Measurements from ENCODE around the gene NKIRAS1.

The NKIRAS1 gene

DNA sequence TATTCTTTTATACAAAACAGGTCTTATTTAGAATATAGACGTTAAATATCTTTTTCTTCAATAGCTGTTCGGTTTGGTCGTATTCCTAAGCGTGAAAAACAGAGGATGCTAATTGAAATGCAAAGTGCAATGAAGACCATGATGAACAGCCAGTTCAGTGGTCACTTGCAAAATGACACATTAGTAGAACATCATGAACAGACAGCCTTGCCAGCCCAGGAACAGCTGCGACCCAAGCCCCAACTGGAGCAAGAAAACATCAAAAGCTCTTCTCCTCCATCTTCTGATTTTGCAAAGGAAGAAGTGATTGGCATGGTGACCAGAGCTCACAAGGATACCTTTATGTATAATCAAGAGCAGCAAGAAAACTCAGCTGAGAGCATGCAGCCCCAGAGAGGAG lies 45.1 kb upstream of the NKIRAS1 start:
- Histone ChIP-seq H3K4me1 (ENCODE audit: low read length) (no peaks in the 10 kb centered on the region), H3K4me3 (ENCODE audit: low read length) (no peak overlapping the region), H3K9ac (ENCODE audit: low read length) (no peak overlapping the region), H3K27ac (ENCODE audit: low read length) (no peak overlapping the region), H3K9me3 (ENCODE audit: insufficient read depth, low read length) (no peaks in the 10 kb centered on the region), H3K36me3 (replicated peaks; ENCODE audit: low read depth, low read length) (peaks cover 6% of the 10 kb centered on the region), H3K4me2 (ENCODE audit: low read length) (no peak overlapping the region), H2AFZ (ENCODE audit: low read depth, low read length) (no peak overlapping the region), H4K20me1 (ENCODE audit: insufficient read depth, low read length) (no peaks in the 10 kb centered on the region), H3K79me2 (ENCODE audit: low read length) (no peaks in the 10 kb centered on the region), H3K27me3 (ENCODE audit: low read depth, low read length) (no peaks in the 10 kb centered on the region)
- TF ChIP-seq, protein P1, sequence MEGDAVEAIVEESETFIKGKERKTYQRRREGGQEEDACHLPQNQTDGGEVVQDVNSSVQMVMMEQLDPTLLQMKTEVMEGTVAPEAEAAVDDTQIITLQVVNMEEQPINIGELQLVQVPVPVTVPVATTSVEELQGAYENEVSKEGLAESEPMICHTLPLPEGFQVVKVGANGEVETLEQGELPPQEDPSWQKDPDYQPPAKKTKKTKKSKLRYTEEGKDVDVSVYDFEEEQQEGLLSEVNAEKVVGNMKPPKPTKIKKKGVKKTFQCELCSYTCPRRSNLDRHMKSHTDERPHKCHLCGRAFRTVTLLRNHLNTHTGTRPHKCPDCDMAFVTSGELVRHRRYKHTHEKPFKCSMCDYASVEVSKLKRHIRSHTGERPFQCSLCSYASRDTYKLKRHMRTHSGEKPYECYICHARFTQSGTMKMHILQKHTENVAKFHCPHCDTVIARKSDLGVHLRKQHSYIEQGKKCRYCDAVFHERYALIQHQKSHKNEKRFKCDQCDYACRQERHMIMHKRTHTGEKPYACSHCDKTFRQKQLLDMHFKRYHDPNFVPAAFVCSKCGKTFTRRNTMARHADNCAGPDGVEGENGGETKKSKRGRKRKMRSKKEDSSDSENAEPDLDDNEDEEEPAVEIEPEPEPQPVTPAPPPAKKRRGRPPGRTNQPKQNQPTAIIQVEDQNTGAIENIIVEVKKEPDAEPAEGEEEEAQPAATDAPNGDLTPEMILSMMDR (IDR thresholded peaks at IDR 0.05; ENCODE audit: low read depth, low read length) = no peak
- TF ChIP-seq EZH2phosphoT487 (IDR thresholded peaks at IDR 0.05; ENCODE audit: low read depth) = no peak

DNA sequence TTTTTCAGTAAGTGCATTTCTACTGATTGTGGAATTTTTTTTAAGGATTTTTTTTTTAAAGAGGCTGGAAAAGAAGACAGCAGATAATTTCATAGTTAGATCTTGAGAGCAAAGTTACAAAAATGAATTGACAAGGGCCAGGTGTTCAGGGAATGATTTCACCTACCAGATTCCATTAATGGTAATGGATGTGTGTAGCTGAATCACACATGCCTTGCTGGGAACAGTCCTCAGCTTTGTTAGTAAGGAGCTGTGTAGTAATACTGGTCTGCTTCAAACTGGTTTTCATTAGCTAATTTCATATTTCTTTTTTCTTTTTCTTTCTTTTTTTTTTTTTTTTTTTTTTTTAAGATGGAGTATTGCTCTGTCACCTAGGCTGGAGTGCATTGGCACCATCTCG lies 44.3 kb upstream of the NKIRAS1 start:
- H3K9me3 ChIP-seq (ENCODE audit: insufficient read depth, low read length) = no peaks in the 10 kb centered on the region
- TF ChIP-seq, protein P1 (IDR thresholded peaks at IDR 0.05; ENCODE audit: low read depth, low read length) = no peak
- TF ChIP-seq EZH2phosphoT487 (IDR thresholded peaks at IDR 0.05; ENCODE audit: low read depth) = no peak
- H4K20me1 ChIP-seq (ENCODE audit: insufficient read depth, low read length) = no peaks in the 10 kb centered on the region
- no peaks in the 10 kb centered on the region for H3K79me2 ChIP-seq (ENCODE audit: low read length)
- H3K4me2 ChIP-seq (ENCODE audit: low read length) = no peak overlapping the region
- no peaks in the 10 kb centered on the region for H3K4me1 ChIP-seq (ENCODE audit: low read length)
- H3K36me3 ChIP-seq (replicated peaks; ENCODE audit: low read depth, low read length) = peaks cover 6% of the 10 kb centered on the region
- H3K9ac ChIP-seq (ENCODE audit: low read length) = no peak overlapping the region
- H3K27me3 ChIP-seq (ENCODE audit: low read depth, low read length) = no peaks in the 10 kb centered on the region
- no peak overlapping the region for H2AFZ ChIP-seq (ENCODE audit: low read depth, low read length)
- no peak overlapping the region for H3K4me3 ChIP-seq (ENCODE audit: low read length)
- no peak overlapping the region for H3K27ac ChIP-seq (ENCODE audit: low read length)

DNA sequence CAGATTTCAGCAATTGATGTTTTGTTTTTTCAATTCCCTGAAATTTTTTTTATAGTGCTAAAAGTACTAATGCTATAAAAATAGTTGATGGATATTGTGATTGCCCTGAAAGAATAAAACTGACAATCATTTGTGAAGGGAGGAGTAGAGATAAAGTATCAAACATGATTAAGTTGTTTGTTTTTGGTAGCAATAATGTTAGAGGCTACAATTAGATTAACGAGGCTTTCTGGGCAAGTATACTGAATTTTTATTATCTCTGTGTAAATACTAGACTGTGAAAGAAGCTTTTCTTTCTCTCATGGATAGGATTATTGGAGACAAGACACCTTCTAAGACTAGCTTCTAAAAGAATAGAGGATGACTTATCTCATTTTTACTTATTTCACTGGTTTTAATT lies 43.9 kb upstream of the NKIRAS1 start:
- H3K4me1 ChIP-seq (ENCODE audit: low read length) = no peaks in the 10 kb centered on the region
- no peaks in the 10 kb centered on the region for H3K27me3 ChIP-seq (ENCODE audit: low read depth, low read length)
- H3K4me2 ChIP-seq (ENCODE audit: low read length) = no peak overlapping the region
- H3K79me2 ChIP-seq (ENCODE audit: low read length) = no peaks in the 10 kb centered on the region
- H3K4me3 ChIP-seq (ENCODE audit: low read length) = no peak overlapping the region
- no peak overlapping the region for H3K27ac ChIP-seq (ENCODE audit: low read length)
- peaks cover 6% of the 10 kb centered on the region for H3K36me3 ChIP-seq (replicated peaks; ENCODE audit: low read depth, low read length)
- H4K20me1 ChIP-seq (ENCODE audit: insufficient read depth, low read length) = no peaks in the 10 kb centered on the region
- H2AFZ ChIP-seq (ENCODE audit: low read depth, low read length) = no peak overlapping the region
- no peak overlapping the region for H3K9ac ChIP-seq (ENCODE audit: low read length)
- no peak for TF ChIP-seq EZH2phosphoT487 (IDR thresholded peaks at IDR 0.05; ENCODE audit: low read depth)
- TF ChIP-seq, protein P1 (IDR thresholded peaks at IDR 0.05; ENCODE audit: low read depth, low read length) = no peak
- H3K9me3 ChIP-seq (ENCODE audit: insufficient read depth, low read length) = no peaks in the 10 kb centered on the region

DNA sequence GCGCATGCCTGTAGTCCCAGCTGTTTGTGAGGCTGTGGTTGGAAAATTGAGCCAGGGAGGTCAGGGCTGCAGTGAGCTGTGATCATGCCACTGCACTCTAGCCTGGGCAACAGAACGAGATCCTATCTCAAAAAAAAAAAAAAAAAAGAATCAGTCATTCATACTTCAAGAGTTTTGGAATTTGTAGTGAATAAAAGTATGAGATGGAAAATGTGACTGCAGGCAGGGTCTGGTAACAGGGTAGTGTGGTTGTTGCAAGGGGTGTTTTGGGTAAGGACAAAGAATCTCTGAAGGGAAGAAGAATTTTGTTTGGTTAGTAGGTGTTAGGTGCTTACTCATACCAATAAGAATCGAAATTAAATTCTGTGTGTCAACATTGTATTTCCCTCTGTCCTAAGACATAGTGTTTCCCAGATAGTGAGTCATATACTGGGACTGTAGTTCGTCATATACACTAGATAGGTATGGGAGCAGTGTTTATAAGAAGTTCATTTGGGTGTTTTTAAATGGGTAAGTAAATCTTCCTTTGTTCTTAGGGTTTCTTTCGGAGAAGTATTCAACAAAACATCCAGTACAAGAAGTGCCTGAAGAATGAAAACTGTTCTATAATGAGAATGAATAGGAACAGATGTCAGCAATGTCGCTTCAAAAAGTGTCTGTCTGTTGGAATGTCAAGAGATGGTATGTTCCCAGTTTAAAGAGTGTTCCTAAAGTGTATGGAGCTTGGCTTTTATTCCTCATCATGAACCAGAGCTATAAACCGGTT lies 42.5 kb upstream of the NKIRAS1 start:
- Histone ChIP-seq H3K79me2 (ENCODE audit: low read length) (no peaks in the 10 kb centered on the region), H3K4me1 (ENCODE audit: low read length) (no peaks in the 10 kb centered on the region), H3K9ac (ENCODE audit: low read length) (no peak overlapping the region), H3K27me3 (ENCODE audit: low read depth, low read length) (no peaks in the 10 kb centered on the region), H3K36me3 (replicated peaks; ENCODE audit: low read depth, low read length) (peaks cover 6% of the 10 kb centered on the region), H3K9me3 (ENCODE audit: insufficient read depth, low read length) (no peaks in the 10 kb centered on the region), H3K4me3 (ENCODE audit: low read length) (no peak overlapping the region), H4K20me1 (ENCODE audit: insufficient read depth, low read length) (no peaks in the 10 kb centered on the region), H3K27ac (ENCODE audit: low read length) (no peak overlapping the region), H2AFZ (ENCODE audit: low read depth, low read length) (no peak overlapping the region), H3K4me2 (ENCODE audit: low read length) (no peak overlapping the region)
- TF ChIP-seq EZH2phosphoT487 (IDR thresholded peaks at IDR 0.05; ENCODE audit: low read depth) = no peak
- TF ChIP-seq, protein P1 (IDR thresholded peaks at IDR 0.05; ENCODE audit: low read depth, low read length) = no peak
